Measurements from ENCODE around the gene WWOX. TPM values are rescaled to one million over a fixed set of nuclear protein-coding genes. Genes with fewer than 3 reads are reported as not detected.

The WWOX gene
- total and polyA plus RNA-seq, 7 donors = 7.1 to 46.8 (median 16.1) TPM

GRCh38 chr16:78570399-78571141, 471.1 kb downstream of the WWOX start:
- no peak for DNase-seq
- Histone ChIP-seq H3K4me1 (no peaks in the 10 kb centered on the region), H3K27me3 (no peaks in the 10 kb centered on the region), H3K9me3 (no peaks in the 10 kb centered on the region), H3K36me3 (no peaks in the 10 kb centered on the region), H3K27ac (no peak overlapping the region), H3K4me3 (no peak overlapping the region)
- WGBS, 2 donors = 71 to 87% methylated on average over 11 of the region's 11 CpGs
- TF ChIP-seq POLR2AphosphoS5 (IDR thresholded peaks at IDR 0.05) (no peak), CTCF (IDR thresholded peaks at IDR 0.05) (no peak), POLR2A (IDR thresholded peaks at IDR 0.05) (no peak), EP300 (IDR thresholded peaks at IDR 0.05) (no peak)
- intact Hi-C loops (cut with DNase I) = no loop called here

- H3K9me3 ChIP-seq = no peaks in the 10 kb centered on the region
- H3K4me1 ChIP-seq = no peaks in the 10 kb centered on the region
- no peak overlapping the region for H3K4me3 ChIP-seq
- intact Hi-C loops (cut with DNase I) = no loop called here
- no peak for DNase-seq
- no peak for TF ChIP-seq CTCF (IDR thresholded peaks at IDR 0.05)
- no peak for TF ChIP-seq POLR2A (IDR thresholded peaks at IDR 0.05)
- TF ChIP-seq POLR2AphosphoS5 (IDR thresholded peaks at IDR 0.05) = no peak
- TF ChIP-seq EP300 (IDR thresholded peaks at IDR 0.05) = no peak
- no peak overlapping the region for H3K27ac ChIP-seq
- no peaks in the 10 kb centered on the region for H3K36me3 ChIP-seq
- 96% methylated on average over 8 of the region's 8 CpGs for WGBS, 2 donors
- H3K27me3 ChIP-seq = no peaks in the 10 kb centered on the region
Measured at GRCh38 chr16:78571434-78571833, 472.0 kb downstream of the WWOX start.

DNA sequence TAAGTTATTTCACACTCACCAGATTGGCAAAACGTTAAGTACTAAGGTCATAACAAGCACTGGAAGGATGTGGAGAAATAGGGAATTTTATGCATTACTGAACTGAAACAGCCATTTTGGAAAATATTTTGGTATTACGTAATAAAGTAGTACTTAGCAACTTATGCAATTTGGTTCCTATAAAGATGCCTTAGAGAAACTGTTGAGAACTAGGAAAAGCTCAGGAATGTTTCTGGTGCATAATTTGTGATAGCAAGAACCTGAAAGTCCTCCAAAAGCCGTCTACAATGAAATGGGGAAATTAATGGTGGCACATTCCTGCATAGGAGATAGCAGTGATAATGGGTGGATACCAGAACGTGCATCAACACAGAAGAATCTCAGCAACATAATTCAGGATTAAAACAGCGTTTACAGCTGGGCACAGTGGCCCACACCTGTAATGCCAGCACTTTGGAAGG, 472.5 kb downstream of the WWOX start:
- no peak for TF ChIP-seq POLR2AphosphoS5 (IDR thresholded peaks at IDR 0.05)
- TF ChIP-seq EP300 (IDR thresholded peaks at IDR 0.05) = no peak
- no peak for TF ChIP-seq CTCF (IDR thresholded peaks at IDR 0.05)
- Histone ChIP-seq H3K4me3 (no peak overlapping the region), H3K27ac (no peak overlapping the region), H3K27me3 (no peaks in the 10 kb centered on the region), H3K4me1 (no peaks in the 10 kb centered on the region), H3K36me3 (no peaks in the 10 kb centered on the region), H3K9me3 (no peaks in the 10 kb centered on the region)
- no peak for DNase-seq
- intact Hi-C loops (cut with DNase I) = no loop called here
- 88 to 89% methylated on average over 5 of the region's 5 CpGs for WGBS, 2 donors

- 86 to 92% methylated on average over 2 of the region's 2 CpGs for WGBS, 2 donors
- no peak for DNase-seq
- no peak for TF ChIP-seq POLR2AphosphoS5 (IDR thresholded peaks at IDR 0.05)
- TF ChIP-seq POLR2A (IDR thresholded peaks at IDR 0.05) = no peak
- no peak for TF ChIP-seq EP300 (IDR thresholded peaks at IDR 0.05)
- TF ChIP-seq CTCF (IDR thresholded peaks at IDR 0.05) = no peak
- H3K27ac ChIP-seq = no peak overlapping the region
- H3K4me1 ChIP-seq = no peaks in the 10 kb centered on the region
- no peaks in the 10 kb centered on the region for H3K36me3 ChIP-seq
- H3K9me3 ChIP-seq = no peaks in the 10 kb centered on the region
- intact Hi-C loops (cut with DNase I) = no loop called here
- H3K27me3 ChIP-seq = no peaks in the 10 kb centered on the region
- H3K4me3 ChIP-seq = no peak overlapping the region
Measured at GRCh38 chr16:78574571-78574970, 475.1 kb downstream of the WWOX start.

- no peaks in the 10 kb centered on the region for H3K9me3 ChIP-seq
- no peak for DNase-seq
- TF ChIP-seq POLR2AphosphoS5 (IDR thresholded peaks at IDR 0.05) = no peak
- TF ChIP-seq CTCF (IDR thresholded peaks at IDR 0.05) = no peak
- no peak for TF ChIP-seq EP300 (IDR thresholded peaks at IDR 0.05)
- intact Hi-C loops (cut with DNase I) = no loop called here
- H3K4me1 ChIP-seq = no peaks in the 10 kb centered on the region
- no peaks in the 10 kb centered on the region for H3K36me3 ChIP-seq
- H3K4me3 ChIP-seq = no peak overlapping the region
- H3K27me3 ChIP-seq = no peaks in the 10 kb centered on the region
- H3K27ac ChIP-seq = no peak overlapping the region
Measured at GRCh38 chr16:78576941-78577340, 477.5 kb downstream of the WWOX start.
